CD14-positive monocyte (primary cell): Measurements from ENCODE around the gene INF2. TPM values are rescaled to one million over a fixed set of nuclear protein-coding genes. Genes with fewer than 3 reads are reported as not detected.

Experiments used
- DNase-seq, 3 donors: peaks; one replicate each; pipeline ENCODE4 v3.0.0-alpha.2; 2011 to 2022
- H2AFZ ChIP-seq: 2 replicates; pipeline ENCODE4 v1.6.0; 2012; ENCODE audit warnings: mild to moderate bottlenecking, low read depth, low read length, inconsistent platforms; ENCODE audit not compliant: insufficient read depth, poor library complexity, severe bottlenecking
- H3K27ac ChIP-seq, 2 donors: 1 replicate in 1 of 2; 2 replicates in 1 of 2; pipeline ENCODE4 v1.5.1; 2012 to 2013; ENCODE audit warnings: low read length in 2 of 2, control low read depth in 1 of 2, inconsistent platforms in 1 of 2, low read depth in 1 of 2, mild to moderate bottlenecking in 1 of 2
- H3K27me3 ChIP-seq, 2 donors: one replicate each; pipeline versions ENCODE4 v1.6.0 to v1.6.1; 2011 to 2013; ENCODE audit warnings: low read length in 2 of 2; ENCODE audit not compliant: control insufficient read depth in 2 of 2, insufficient read depth in 2 of 2
- H3K36me3 ChIP-seq, 2 donors: replicated peaks in 1 of 2; 1 replicate in 1 of 2; 2 replicates in 1 of 2; pipeline versions ENCODE4 v1.5.1 to v1.6.1; 2012 to 2013; ENCODE audit warnings: low read length in 2 of 2, control low read depth in 1 of 2, inconsistent platforms in 1 of 2, mild to moderate bottlenecking in 1 of 2; ENCODE audit not compliant: insufficient read depth in 2 of 2, control insufficient read depth in 1 of 2
- H3K4me1 ChIP-seq, 2 donors: 1 replicate in 1 of 2; 2 replicates in 1 of 2; pipeline versions ENCODE4 v1.5.1 to v1.6.1; 2012 to 2013; ENCODE audit warnings: low read length in 2 of 2, control low read depth in 1 of 2, inconsistent platforms in 1 of 2, mild to moderate bottlenecking in 1 of 2, moderate library complexity in 1 of 2; ENCODE audit not compliant: insufficient read depth in 2 of 2, control insufficient read depth in 1 of 2
- H3K4me2 ChIP-seq: replicated peaks from 2 replicates; pipeline ENCODE3; 2012; ENCODE audit warnings: low read length, moderate library complexity, mild to moderate bottlenecking; ENCODE audit not compliant: poor library complexity, severe bottlenecking; ENCODE audit errors: extremely low read depth
- H3K4me3 ChIP-seq, 3 experiments: fragments of 200-600 bp in 1 of 3; sonication (generic) in 1 of 3; replicated peaks in 1 of 3; 1 replicate in 2 of 3; 2 replicates in 1 of 3; pipeline ENCODE4 v1.5.1; 2011 to 2013; ENCODE audit warnings: low read length in 3 of 3, mild to moderate bottlenecking in 3 of 3, control low read depth in 2 of 3, low read depth in 2 of 3, inconsistent platforms in 1 of 3, moderate library complexity in 1 of 3
- H3K79me2 ChIP-seq: 2 replicates; pipeline ENCODE4 v1.6.0; 2012; ENCODE audit warnings: mild to moderate bottlenecking, control low read depth, inconsistent platforms, low read length, moderate library complexity; ENCODE audit not compliant: insufficient read depth
- H3K9ac ChIP-seq: 2 replicates; pipeline ENCODE4 v1.6.0; 2017; ENCODE audit warnings: low read length, mild to moderate bottlenecking; ENCODE audit not compliant: insufficient read depth, poor library complexity, severe bottlenecking
- H3K9me3 ChIP-seq, 2 donors: replicated peaks in 1 of 2; 1 replicate in 1 of 2; 2 replicates in 1 of 2; pipeline versions ENCODE4 v1.5.1 to v1.6.1; 2012 to 2013; ENCODE audit warnings: low read length in 2 of 2, control low read depth in 1 of 2; ENCODE audit not compliant: control insufficient read depth in 1 of 2, insufficient read depth in 1 of 2
- H4K20me1 ChIP-seq: 2 replicates; pipeline ENCODE4 v1.6.0; 2012; ENCODE audit warnings: mild to moderate bottlenecking, low read length, control low read depth, moderate library complexity; ENCODE audit not compliant: insufficient read depth
- H3K27ac Mint-ChIP-seq, 7 donors: one replicate each; pipeline ENCODE4 v1.8.0; 2020; ENCODE audit warnings: mild to moderate bottlenecking in 7 of 7, mixed read lengths in 7 of 7, moderate library complexity in 6 of 7, inconsistent platforms in 2 of 7
- H3K27me3 Mint-ChIP-seq, 3 donors: one replicate each; pipeline ENCODE4 v1.8.0; 2021 to 2022; ENCODE audit warnings: low read depth in 3 of 3, mild to moderate bottlenecking in 3 of 3, mixed read lengths in 3 of 3, moderate library complexity in 3 of 3, inconsistent platforms in 1 of 3
- H3K36me3 Mint-ChIP-seq, 2 donors: one replicate each; pipeline ENCODE4 v1.8.0; 2020; ENCODE audit warnings: mixed read lengths in 2 of 2, inconsistent platforms in 1 of 2, mild to moderate bottlenecking in 1 of 2
- H3K4me1 Mint-ChIP-seq: one replicate; pipeline ENCODE4 v1.8.0; 2020; ENCODE audit warnings: mild to moderate bottlenecking, mixed read lengths
- H3K4me3 Mint-ChIP-seq, 2 donors: one replicate each; pipeline ENCODE4 v1.8.0; 2020; ENCODE audit warnings: mild to moderate bottlenecking in 2 of 2, mixed read lengths in 2 of 2, moderate library complexity in 1 of 2
- H3K9me3 Mint-ChIP-seq, 7 donors: one replicate each; pipeline ENCODE4 v1.8.0; 2020 to 2022; ENCODE audit warnings: mixed read lengths in 7 of 7, mild to moderate bottlenecking in 6 of 7, moderate library complexity in 6 of 7, inconsistent platforms in 2 of 7
- WGBS: methylation state at CpG from one replicate; pipeline ENCODE4 v1.1.5; 2013; ENCODE audit warnings: missing lambda C conversion rate; ENCODE audit not compliant: insufficient coverage; 5-methylcytosine and 5-hydroxymethylcytosine counted together
- intact Hi-C, 2 donors: fragments of 100-400 bp; cut with micrococcal nuclease; formaldehyde crosslinking; loops; one replicate each; pipeline versions ENCODE4 v1.15.0 to v1.15.1; 2023
- polyA plus RNA-seq, 3 donors: library from polyadenylated mRNA; depleted of rRNA in 1 of 3; unstranded in 2 of 3; stranded (reverse) in 1 of 3; fragments of 300-500 nt in 2 of 3; fragments of >200 nt in 1 of 3; fragmentation: Illumina TruSeq in 2 of 3; gene quantifications; 1 replicate in 2 of 3; 2 replicates in 1 of 3; pipeline ENCODE4 v1.2.3, GENCODE V29; 2012 to 2021
- TF ChIP-seq, protein P1 (sequence below): fragments of 200-600 bp; IDR thresholded peaks from one replicate; pipeline ENCODE4 v1.8.0; 2022; ENCODE audit warnings: antibody characterized with exemption, mild to moderate bottlenecking

Gene INF2
- polyA plus RNA-seq, 3 donors: 2.9 to 23.3 (median 3.8) TPM

DNA sequence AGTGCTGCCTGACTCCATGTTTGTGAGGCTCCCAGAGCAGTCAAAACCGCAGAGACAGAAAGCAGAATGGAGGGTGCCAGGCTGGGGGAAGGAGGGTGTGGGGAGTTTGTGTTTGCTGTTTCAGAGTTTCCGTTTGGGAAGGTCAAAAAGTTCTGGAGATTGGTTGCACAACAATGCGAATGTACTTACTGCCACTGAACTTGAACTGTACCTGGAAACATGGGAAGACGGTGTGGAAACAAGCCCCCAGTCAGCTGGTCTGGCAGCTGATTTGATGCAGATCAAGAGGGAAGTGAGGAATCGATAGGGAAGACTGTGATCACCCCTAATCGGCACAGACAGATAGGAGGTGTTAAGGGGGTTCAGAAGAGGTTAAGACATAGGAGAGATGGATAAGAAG lies 35.3 kb upstream of the INF2 start:
- no peak for DNase-seq
- Mint-ChIP-seq H3K4me1 (peaks cover 22% of the 10 kb centered on the region), H3K36me3 (no peaks in the 10 kb centered on the region), H3K9me3 (peaks cover 17 to 34% (median 22%) of the 10 kb centered on the region in 7 donors), H3K27me3 (peaks cover 13 to 14% (median 14%) of the 10 kb centered on the region in 3 donors), H3K4me3 (no peak overlapping the region), H3K27ac (no peak overlapping the region)
- Histone ChIP-seq H4K20me1 (no peaks in the 10 kb centered on the region), H3K4me2 (no peak overlapping the region), H3K9me3 (peaks cover 18 to 29% of the 10 kb centered on the region in 2 donors), H3K4me3 (no peak overlapping the region), H3K9ac (no peak overlapping the region), H3K4me1 (peaks cover 16 to 20% of the 10 kb centered on the region in 2 donors), H3K79me2 (no peaks in the 10 kb centered on the region), H2AFZ (no peak overlapping the region), H3K27me3 (peaks cover 0 to 8% of the 10 kb centered on the region in 2 donors), H3K36me3 (no peaks in the 10 kb centered on the region), H3K27ac (no peak overlapping the region)
- 88% methylated on average over 6 of the region's 6 CpGs for WGBS
- intact Hi-C loops: no loop called here
- TF ChIP-seq, protein P1, sequence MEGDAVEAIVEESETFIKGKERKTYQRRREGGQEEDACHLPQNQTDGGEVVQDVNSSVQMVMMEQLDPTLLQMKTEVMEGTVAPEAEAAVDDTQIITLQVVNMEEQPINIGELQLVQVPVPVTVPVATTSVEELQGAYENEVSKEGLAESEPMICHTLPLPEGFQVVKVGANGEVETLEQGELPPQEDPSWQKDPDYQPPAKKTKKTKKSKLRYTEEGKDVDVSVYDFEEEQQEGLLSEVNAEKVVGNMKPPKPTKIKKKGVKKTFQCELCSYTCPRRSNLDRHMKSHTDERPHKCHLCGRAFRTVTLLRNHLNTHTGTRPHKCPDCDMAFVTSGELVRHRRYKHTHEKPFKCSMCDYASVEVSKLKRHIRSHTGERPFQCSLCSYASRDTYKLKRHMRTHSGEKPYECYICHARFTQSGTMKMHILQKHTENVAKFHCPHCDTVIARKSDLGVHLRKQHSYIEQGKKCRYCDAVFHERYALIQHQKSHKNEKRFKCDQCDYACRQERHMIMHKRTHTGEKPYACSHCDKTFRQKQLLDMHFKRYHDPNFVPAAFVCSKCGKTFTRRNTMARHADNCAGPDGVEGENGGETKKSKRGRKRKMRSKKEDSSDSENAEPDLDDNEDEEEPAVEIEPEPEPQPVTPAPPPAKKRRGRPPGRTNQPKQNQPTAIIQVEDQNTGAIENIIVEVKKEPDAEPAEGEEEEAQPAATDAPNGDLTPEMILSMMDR: no peak

DNA sequence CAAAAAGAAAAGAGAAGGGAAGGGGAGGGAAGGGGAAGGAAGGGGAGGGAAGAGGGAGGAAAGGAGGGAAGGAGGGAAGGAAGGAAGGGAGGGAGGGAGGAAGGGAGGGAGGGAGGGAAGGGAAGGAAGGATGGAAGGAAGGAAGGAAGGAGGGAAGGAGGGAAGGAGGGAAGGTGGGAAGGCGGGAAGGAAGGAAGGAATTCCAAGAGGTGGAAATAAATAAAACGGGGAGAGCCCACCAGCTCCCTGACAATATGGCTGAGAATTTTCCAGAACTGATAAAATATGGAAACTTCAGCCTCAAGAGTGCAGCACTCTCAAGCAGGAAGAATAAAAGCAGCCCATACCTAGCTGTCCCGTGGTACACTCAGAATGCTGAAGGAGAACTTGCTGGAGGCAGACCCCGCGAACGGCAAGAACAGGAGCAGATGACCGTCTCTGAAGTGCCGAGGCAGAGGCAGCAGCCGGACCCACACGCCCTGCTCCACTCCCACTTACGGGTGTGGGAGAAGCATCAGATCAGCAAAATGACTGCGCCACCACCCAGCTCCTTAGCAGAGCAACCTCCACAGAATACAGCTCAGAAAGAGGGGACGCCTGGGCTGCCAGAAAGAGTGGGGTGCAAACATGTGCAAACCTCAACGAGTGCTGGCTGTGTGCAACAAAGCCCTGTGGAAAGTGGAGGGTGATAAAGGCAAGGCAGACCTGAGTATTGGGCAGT lies 34.1 kb upstream of the INF2 start:
- peaks cover 25 to 26% (median 26%) of the 10 kb centered on the region in 3 donors for H3K27me3 Mint-ChIP-seq
- H3K4me3 ChIP-seq: no peak overlapping the region
- intact Hi-C loops: no loop called here
- TF ChIP-seq, protein P1: no peak
- H3K9me3 Mint-ChIP-seq: peaks cover 17 to 37% (median 22%) of the 10 kb centered on the region in 7 donors
- no peak overlapping the region for H3K27ac Mint-ChIP-seq
- H3K36me3 ChIP-seq: no peaks in the 10 kb centered on the region
- no peak overlapping the region for H3K4me2 ChIP-seq
- no peak overlapping the region for H3K4me3 Mint-ChIP-seq
- H3K9ac ChIP-seq: no peak overlapping the region
- peaks cover 21% of the 10 kb centered on the region for H3K4me1 Mint-ChIP-seq
- H3K9me3 ChIP-seq: peaks cover 18 to 29% of the 10 kb centered on the region in 2 donors
- no peak for DNase-seq
- peaks cover 17 to 20% of the 10 kb centered on the region in 2 donors for H3K4me1 ChIP-seq
- 99% methylated on average over 11 of the region's 14 CpGs for WGBS
- H4K20me1 ChIP-seq: no peaks in the 10 kb centered on the region
- H3K36me3 Mint-ChIP-seq: no peaks in the 10 kb centered on the region
- no peak overlapping the region for H2AFZ ChIP-seq
- no peak overlapping the region for H3K27ac ChIP-seq
- no peaks in the 10 kb centered on the region for H3K79me2 ChIP-seq
- peaks cover 0 to 19% of the 10 kb centered on the region in 2 donors for H3K27me3 ChIP-seq
